Esophagus squamous epithelium (tissue), 5 donors: Measurements from ENCODE around the gene FRMD4A. TPM values are rescaled to one million over a fixed set of nuclear protein-coding genes. Genes with fewer than 3 reads are reported as not detected.

Source experiments
- DNase-seq: peaks from one replicate; lab custom pipeline; 2025; lab: John Stamatoyannopoulos, UW
- H3K27ac ChIP-seq, 4 donors: fragments of 200-600 bp; sonication (generic); one replicate each; pipeline ENCODE4 v1.5.1; 2016 to 2019; ENCODE audit warnings: mild to moderate bottlenecking in 1 of 4
- H3K27me3 ChIP-seq, 4 donors: fragments of 200-600 bp; sonication (generic); 1 replicate in 3 of 4; 2 replicates in 1 of 4; pipeline versions ENCODE4 v1.5.1 to v1.6.0; 2017 to 2021; ENCODE audit warnings: antibody characterized with exemption in 1 of 4
- H3K36me3 ChIP-seq, 3 donors: fragments of 200-600 bp; sonication (generic); one replicate each; pipeline ENCODE4 v1.5.1; 2016 to 2019
- H3K4me1 ChIP-seq, 3 donors: fragments of 200-600 bp; sonication (generic); one replicate each; pipeline ENCODE4 v1.5.1; 2017 to 2019
- H3K4me3 ChIP-seq, 4 donors: fragments of 200-600 bp; sonication (generic); 1 replicate in 3 of 4; 2 replicates in 1 of 4; pipeline ENCODE4 v1.5.1; 2016 to 2019; ENCODE audit warnings: mild to moderate bottlenecking in 2 of 4, moderate library complexity in 1 of 4
- H3K9me3 ChIP-seq, 3 donors: fragments of 200-600 bp; sonication (generic); one replicate each; pipeline ENCODE4 v1.5.1; 2016 to 2019
- CTCF ChIP-seq, 6 experiments: fragments of 450-650 bp in 4 of 6; fragments of 200-600 bp in 2 of 6; sonication (generic) in 2 of 6; IDR thresholded peaks; one replicate each; pipeline ENCODE4 v1.5.1; 2016 to 2019; ENCODE audit warnings: antibody characterized with exemption in 6 of 6, mild to moderate bottlenecking in 4 of 6, moderate library complexity in 4 of 6
- POLR2A ChIP-seq, 4 donors: fragments of 450-650 bp; IDR thresholded peaks; one replicate each; pipeline ENCODE4 v1.6.1; 2017; ENCODE audit warnings: antibody characterized with exemption in 4 of 4, mild to moderate bottlenecking in 4 of 4, moderate library complexity in 3 of 4
- WGBS, 2 donors: methylation state at CpG; one replicate each; pipeline ENCODE4 v1.1.5; 2018; 5-methylcytosine and 5-hydroxymethylcytosine counted together
- intact Hi-C: fragments of 100-400 bp; cut with DNase I; formaldehyde crosslinking; loops from one replicate; pipeline ENCODE4 v1.15.0; 2022
- total RNA-seq, 4 donors: library from RNA; depleted of rRNA; stranded (reverse); fragments of >200 nt; gene quantifications; one replicate each; pipeline ENCODE4 v1.1.0, GENCODE V29; 2016
- donor health status: DM: yes; HTN: yes; CAD: no.

Gene FRMD4A
- total RNA-seq, 4 donors from 2014 or later: 7.3 to 15.3 (median 8.6) TPM

- H3K27ac ChIP-seq: no peak overlapping the region
- TF ChIP-seq POLR2A (IDR thresholded peaks at IDR 0.05) (no peak), CTCF (IDR thresholded peaks at IDR 0.05) (no peak)
- WGBS, 2 donors: 82 to 90% methylated on average over 2 of the region's 2 CpGs
- no peaks in the 10 kb centered on the region for H3K9me3 ChIP-seq
- H3K27me3 ChIP-seq: peaks cover 0 to 43% (median 0%) of the 10 kb centered on the region in 4 donors
- no peaks in the 10 kb centered on the region for H3K4me1 ChIP-seq
- H3K4me3 ChIP-seq: no peak overlapping the region
- DNase-seq: no peak
- H3K36me3 ChIP-seq: no peaks in the 10 kb centered on the region
- intact Hi-C loops: no loop called here
These were observed 2.9 kb upstream of the FRMD4A start for GRCh38 chr10:14333606-14334005.

- Histone ChIP-seq H3K9me3 (no peaks in the 10 kb centered on the region), H3K27ac (no peak overlapping the region), H3K27me3 (peaks cover 0 to 47% (median 0%) of the 10 kb centered on the region in 4 donors), H3K36me3 (no peaks in the 10 kb centered on the region), H3K4me1 (no peaks in the 10 kb centered on the region), H3K4me3 (no peak overlapping the region)
- WGBS, 2 donors: 78 to 83% methylated on average over 3 of the region's 3 CpGs
- DNase-seq: no peak
- TF ChIP-seq POLR2A (IDR thresholded peaks at IDR 0.05): no peak
- TF ChIP-seq CTCF (IDR thresholded peaks at IDR 0.05): no peak
- intact Hi-C loops: no loop called here
These were observed 2.2 kb upstream of the FRMD4A start for GRCh38 chr10:14332903-14333302.

- TF ChIP-seq POLR2A (IDR thresholded peaks at IDR 0.05): no peak
- no peak for TF ChIP-seq CTCF (IDR thresholded peaks at IDR 0.05)
- intact Hi-C loops: no loop called here
- H3K9me3 ChIP-seq: no peaks in the 10 kb centered on the region
- no peaks in the 10 kb centered on the region for H3K36me3 ChIP-seq
- H3K27ac ChIP-seq: no peak overlapping the region
- no peak overlapping the region for H3K4me3 ChIP-seq
- no peak for DNase-seq
- H3K4me1 ChIP-seq: no peaks in the 10 kb centered on the region
- peaks cover 0 to 62% (median 0%) of the 10 kb centered on the region in 4 donors for H3K27me3 ChIP-seq
- 55 to 63% methylated on average over 5 to 6 of the region's 13 CpGs for WGBS, 2 donors
These were observed 964 bp downstream of the FRMD4A start for GRCh38 chr10:14329746-14330173.

- H3K36me3 ChIP-seq: no peaks in the 10 kb centered on the region
- no peak overlapping the region for H3K4me3 ChIP-seq
- H3K27me3 ChIP-seq: peaks cover 0 to 66% (median 0%) of the 10 kb centered on the region in 4 donors
- H3K27ac ChIP-seq: no peak overlapping the region
- DNase-seq: no peak
- 80 to 85% methylated on average over 6 of the region's 6 CpGs for whole genome bisulfite sequencing, 2 donors
- H3K4me1 ChIP-seq: no peaks in the 10 kb centered on the region
- TF ChIP-seq POLR2A (IDR thresholded peaks at IDR 0.05) (no peak), CTCF (IDR thresholded peaks at IDR 0.05) (no peak)
- no peaks in the 10 kb centered on the region for H3K9me3 ChIP-seq
- intact Hi-C loops: no loop called here
These were observed 1.6 kb downstream of the FRMD4A start for GRCh38 chr10:14328881-14329672.

- peaks cover 0 to 56% (median 0%) of the 10 kb centered on the region in 4 donors for H3K27me3 ChIP-seq
- no peaks in the 10 kb centered on the region for H3K36me3 ChIP-seq
- intact Hi-C loops: no loop called here
- H3K4me3 ChIP-seq: no peak overlapping the region
- no peaks in the 10 kb centered on the region for H3K4me1 ChIP-seq
- H3K9me3 ChIP-seq: no peaks in the 10 kb centered on the region
- TF ChIP-seq POLR2A (IDR thresholded peaks at IDR 0.05) (no peak), CTCF (IDR thresholded peaks at IDR 0.05) (no peak)
- H3K27ac ChIP-seq: no peak overlapping the region
- no peak for DNase-seq
- 68 to 76% methylated on average over 4 of the region's 4 CpGs for WGBS, 2 donors
These were observed 3.2 kb downstream of the FRMD4A start for GRCh38 chr10:14327527-14327926.
